ENCODE data around the gene SOX13.
A peak's percentile ranks its signal among the peaks of the same experiment; 100 is the strongest.

SOX13 gene

DNA sequence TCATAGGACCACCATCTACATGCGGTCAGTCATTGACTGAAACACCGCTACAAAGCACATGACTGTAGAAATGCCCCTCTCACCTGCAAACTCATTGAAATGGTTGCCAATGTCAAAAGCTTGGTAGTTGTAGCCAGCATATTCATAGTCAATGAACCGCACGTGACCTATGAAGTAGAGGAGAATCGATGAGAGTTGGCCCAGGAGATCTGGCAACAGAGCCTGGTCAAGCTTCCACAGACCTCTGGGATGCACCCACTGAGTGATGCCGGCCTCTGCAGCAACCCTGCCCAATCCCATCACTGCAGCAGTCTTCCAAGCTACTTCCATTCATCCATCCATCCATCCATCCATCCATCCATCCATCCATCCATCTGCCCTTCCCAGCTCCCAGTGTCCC, 67.0 kb downstream of the SOX13 start:
- Histone ChIP-seq H3K4me2 (ENCODE audit: low read length) (no peak overlapping the region), H3K79me1 (ENCODE audit: low read length) (no peaks in the 10 kb centered on the region), H3K4ac (ENCODE audit: low read depth, low read length) (no peak overlapping the region), H3K4me1 (ENCODE audit: control insufficient read depth in 1 of 2, insufficient read depth in 2 of 2, low read length in 2 of 2) (no peaks in the 10 kb centered on the region), H3K4me3 (ENCODE audit: low read depth, low read length) (no peak overlapping the region), H2AFZ (ENCODE audit: insufficient read depth, low read length, poor library complexity) (no peak overlapping the region), H3K27me3 (ENCODE audit: insufficient read depth, low read length) (no peaks in the 10 kb centered on the region), H3K36me3 (ENCODE audit: control insufficient read depth in 1 of 2, insufficient read depth in 2 of 2, low read length in 2 of 2) (peaks cover 0 to 2% of the 10 kb centered on the region in 2 experiments), H2BK120ac (ENCODE audit: insufficient read depth, low read length, poor library complexity) (no peak overlapping the region), H3K79me2 (ENCODE audit: control insufficient read depth, insufficient read depth, low read length, poor library complexity) (no peaks in the 10 kb centered on the region), H2BK12ac (ENCODE audit: low read length) (no peak overlapping the region), H3K9me3 (ENCODE audit: insufficient read depth, low read depth, low read length) (peaks cover 2% of the 10 kb centered on the region), H2AK5ac (ENCODE audit: low read length) (no peak overlapping the region), H3K23ac (ENCODE audit: low read length) (no peak overlapping the region), H3K18ac (ENCODE audit: low read length) (no peak overlapping the region), H2BK5ac (ENCODE audit: low read depth, low read length, poor library complexity) (no peak overlapping the region), H4K91ac (ENCODE audit: low read depth, low read length) (no peak overlapping the region), H4K8ac (ENCODE audit: low read depth, low read length) (no peak overlapping the region), H3K27ac (ENCODE audit: low read depth, low read length) (no peak overlapping the region), H4K12ac (ENCODE audit: low read depth, low read length) (no peak overlapping the region), H3K14ac (ENCODE audit: low read length) (no peak overlapping the region), H3K9ac (ENCODE audit: low read length) (no peak overlapping the region)
- WGBS (ENCODE audit: extremely low coverage, insufficient coverage, insufficient read length) = no CpG with 5 or more reads among the region's 6 CpGs
- DNase-seq = no peak

GRCh38 chr1:204141131-204141530, 68.2 kb downstream of the SOX13 start:
- H2BK5ac ChIP-seq (ENCODE audit: low read depth, low read length, poor library complexity) = no peak overlapping the region
- H4K12ac ChIP-seq (ENCODE audit: low read depth, low read length) = no peak overlapping the region
- no peaks in the 10 kb centered on the region for H3K4me1 ChIP-seq (ENCODE audit: control insufficient read depth in 1 of 2, insufficient read depth in 2 of 2, low read length in 2 of 2)
- no peak overlapping the region for H3K4me2 ChIP-seq (ENCODE audit: low read length)
- H2AK5ac ChIP-seq (ENCODE audit: low read length) = no peak overlapping the region
- H3K23ac ChIP-seq (ENCODE audit: low read length) = no peak overlapping the region
- no peaks in the 10 kb centered on the region for H3K27me3 ChIP-seq (ENCODE audit: insufficient read depth, low read length)
- H3K9me3 ChIP-seq (ENCODE audit: insufficient read depth, low read depth, low read length) = peaks cover 2% of the 10 kb centered on the region
- H3K9ac ChIP-seq (ENCODE audit: low read length) = no peak overlapping the region
- H3K4me3 ChIP-seq (ENCODE audit: low read depth, low read length) = no peak overlapping the region
- no CpG with 5 or more reads among the region's 3 CpGs for WGBS (ENCODE audit: extremely low coverage, insufficient coverage, insufficient read length)
- no peak overlapping the region for H3K4ac ChIP-seq (ENCODE audit: low read depth, low read length)
- H4K8ac ChIP-seq (ENCODE audit: low read depth, low read length) = no peak overlapping the region
- no peak overlapping the region for H2BK120ac ChIP-seq (ENCODE audit: insufficient read depth, low read length, poor library complexity)
- DNase-seq = peak in 1 of 2 donors; percentile 63
- H3K14ac ChIP-seq (ENCODE audit: low read length) = no peak overlapping the region
- H3K79me1 ChIP-seq (ENCODE audit: low read length) = no peaks in the 10 kb centered on the region
- no peaks in the 10 kb centered on the region for H3K36me3 ChIP-seq (ENCODE audit: control insufficient read depth in 1 of 2, insufficient read depth in 2 of 2, low read length in 2 of 2)
- H4K91ac ChIP-seq (ENCODE audit: low read depth, low read length) = no peak overlapping the region
- H2BK12ac ChIP-seq (ENCODE audit: low read length) = no peak overlapping the region
- H3K18ac ChIP-seq (ENCODE audit: low read length) = no peak overlapping the region
- no peak overlapping the region for H2AFZ ChIP-seq (ENCODE audit: insufficient read depth, low read length, poor library complexity)
- no peak overlapping the region for H3K27ac ChIP-seq (ENCODE audit: low read depth, low read length)
- H3K79me2 ChIP-seq (ENCODE audit: control insufficient read depth, insufficient read depth, low read length, poor library complexity) = no peaks in the 10 kb centered on the region

- no peaks in the 10 kb centered on the region for H3K79me1 ChIP-seq (ENCODE audit: low read length)
- H3K9ac ChIP-seq (ENCODE audit: low read length) = no peak overlapping the region
- H3K27ac ChIP-seq (ENCODE audit: low read depth, low read length) = no peak overlapping the region
- H3K4me2 ChIP-seq (ENCODE audit: low read length) = no peak overlapping the region
- no peaks in the 10 kb centered on the region for H3K79me2 ChIP-seq (ENCODE audit: control insufficient read depth, insufficient read depth, low read length, poor library complexity)
- H3K9me3 ChIP-seq (ENCODE audit: insufficient read depth, low read depth, low read length) = no peaks in the 10 kb centered on the region
- H2AK5ac ChIP-seq (ENCODE audit: low read length) = no peak overlapping the region
- no peak overlapping the region for H3K4ac ChIP-seq (ENCODE audit: low read depth, low read length)
- no peak overlapping the region for H3K18ac ChIP-seq (ENCODE audit: low read length)
- H3K4me1 ChIP-seq (ENCODE audit: control insufficient read depth in 1 of 2, insufficient read depth in 2 of 2, low read length in 2 of 2) = no peaks in the 10 kb centered on the region
- no peak overlapping the region for H3K14ac ChIP-seq (ENCODE audit: low read length)
- no CpG with 5 or more reads among the region's 5 CpGs for WGBS (ENCODE audit: extremely low coverage, insufficient coverage, insufficient read length)
- no peak for DNase-seq
- H4K12ac ChIP-seq (ENCODE audit: low read depth, low read length) = no peak overlapping the region
- H4K91ac ChIP-seq (ENCODE audit: low read depth, low read length) = no peak overlapping the region
- H3K4me3 ChIP-seq (ENCODE audit: low read depth, low read length) = no peak overlapping the region
- no peak overlapping the region for H2AFZ ChIP-seq (ENCODE audit: insufficient read depth, low read length, poor library complexity)
- H2BK12ac ChIP-seq (ENCODE audit: low read length) = no peak overlapping the region
- H3K36me3 ChIP-seq (ENCODE audit: control insufficient read depth in 1 of 2, insufficient read depth in 2 of 2, low read length in 2 of 2) = no peaks in the 10 kb centered on the region
- no peak overlapping the region for H2BK5ac ChIP-seq (ENCODE audit: low read depth, low read length, poor library complexity)
- no peak overlapping the region for H4K8ac ChIP-seq (ENCODE audit: low read depth, low read length)
- no peaks in the 10 kb centered on the region for H3K27me3 ChIP-seq (ENCODE audit: insufficient read depth, low read length)
- H3K23ac ChIP-seq (ENCODE audit: low read length) = no peak overlapping the region
- H2BK120ac ChIP-seq (ENCODE audit: insufficient read depth, low read length, poor library complexity) = no peak overlapping the region
Observed at GRCh38 chr1:204142032-204142974, 69.4 kb downstream of the SOX13 start.

DNA sequence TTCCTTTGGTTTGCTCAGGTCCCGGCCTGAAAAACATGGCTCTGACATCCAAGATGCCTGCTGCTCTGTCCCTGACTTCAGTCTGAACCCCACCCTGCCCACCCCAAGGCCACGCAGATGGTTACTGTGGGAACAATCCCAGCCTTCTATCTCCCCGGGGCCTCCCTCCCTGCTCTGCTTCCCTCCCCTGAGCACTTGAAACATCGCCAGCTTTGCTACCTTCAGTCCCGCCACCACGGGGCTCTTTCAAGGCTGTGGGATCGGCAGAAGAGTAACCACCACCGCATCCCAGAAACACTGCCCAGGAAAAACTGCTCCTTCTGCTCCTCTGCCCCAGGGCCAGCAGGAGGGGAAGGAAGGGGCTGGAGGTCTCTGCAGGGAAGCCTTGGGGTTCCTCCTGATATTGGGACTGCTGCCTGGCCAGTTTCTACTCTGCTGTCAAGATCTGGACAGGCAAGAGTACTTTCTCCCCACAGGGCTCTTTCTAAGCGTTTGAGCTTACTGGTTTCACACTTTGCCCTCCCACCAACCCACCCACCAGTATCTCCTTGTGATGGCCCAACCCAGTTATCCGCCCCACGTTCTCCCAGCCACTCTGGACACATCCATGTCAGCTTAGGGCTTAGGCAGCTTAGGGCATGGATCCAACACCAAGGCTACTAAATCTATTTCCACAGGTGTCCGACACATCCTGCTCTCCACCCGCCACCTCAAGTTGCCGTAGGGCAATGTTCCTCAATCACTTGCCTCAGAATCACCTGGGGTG, 70.5 kb downstream of the SOX13 start:
- no peak for DNase-seq
- Histone ChIP-seq H2AFZ (ENCODE audit: insufficient read depth, low read length, poor library complexity) (no peak overlapping the region), H3K4me1 (ENCODE audit: control insufficient read depth in 1 of 2, insufficient read depth in 2 of 2, low read length in 2 of 2) (no peaks in the 10 kb centered on the region), H3K79me2 (ENCODE audit: control insufficient read depth, insufficient read depth, low read length, poor library complexity) (no peaks in the 10 kb centered on the region), H3K23ac (ENCODE audit: low read length) (no peak overlapping the region), H2BK12ac (ENCODE audit: low read length) (no peak overlapping the region), H2BK120ac (ENCODE audit: insufficient read depth, low read length, poor library complexity) (no peak overlapping the region), H3K9me3 (ENCODE audit: insufficient read depth, low read depth, low read length) (no peaks in the 10 kb centered on the region), H3K4me2 (ENCODE audit: low read length) (no peak overlapping the region), H4K91ac (ENCODE audit: low read depth, low read length) (no peak overlapping the region), H2AK5ac (ENCODE audit: low read length) (no peak overlapping the region), H3K27me3 (ENCODE audit: insufficient read depth, low read length) (no peaks in the 10 kb centered on the region), H3K18ac (ENCODE audit: low read length) (no peak overlapping the region), H2BK5ac (ENCODE audit: low read depth, low read length, poor library complexity) (no peak overlapping the region), H3K9ac (ENCODE audit: low read length) (no peak overlapping the region), H4K8ac (ENCODE audit: low read depth, low read length) (no peak overlapping the region), H4K12ac (ENCODE audit: low read depth, low read length) (no peak overlapping the region), H3K27ac (ENCODE audit: low read depth, low read length) (no peak overlapping the region), H3K14ac (ENCODE audit: low read length) (no peak overlapping the region), H3K4me3 (ENCODE audit: low read depth, low read length) (no peak overlapping the region), H3K4ac (ENCODE audit: low read depth, low read length) (no peak overlapping the region), H3K36me3 (ENCODE audit: control insufficient read depth in 1 of 2, insufficient read depth in 2 of 2, low read length in 2 of 2) (no peaks in the 10 kb centered on the region), H3K79me1 (ENCODE audit: low read length) (no peaks in the 10 kb centered on the region)
- WGBS (ENCODE audit: extremely low coverage, insufficient coverage, insufficient read length) = no CpG with 5 or more reads among the region's 14 CpGs
